GM12801 (cell line): Measurements from ENCODE around the gene ZNF32.

Source experiments
- CTCF ChIP-seq: IDR thresholded peaks from one replicate; pipeline ENCODE4 v1.5.1; 2011; ENCODE audit warnings: control low read depth; ENCODE audit not compliant: insufficient read length; ENCODE audit errors: extremely low read depth

ZNF32 gene

DNA sequence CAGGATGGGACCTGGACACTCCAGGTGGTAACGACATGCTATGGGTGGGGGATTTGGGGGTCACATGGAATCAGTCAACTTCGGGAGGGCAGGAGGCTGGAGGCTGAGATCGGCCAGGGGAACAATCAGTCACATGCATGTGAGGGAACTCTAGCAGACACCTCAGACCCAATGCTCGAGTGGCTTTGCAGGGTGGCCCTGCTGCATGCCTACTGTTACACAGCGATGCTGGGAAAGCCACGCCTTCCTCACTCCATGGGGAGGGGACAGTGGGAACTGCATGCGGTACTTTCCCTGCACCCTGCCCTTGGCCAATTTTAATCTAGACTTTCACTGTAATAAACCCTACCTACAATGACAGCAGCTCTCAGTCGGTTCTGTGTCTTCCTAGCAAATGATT is 6.6 kb upstream of the ZNF32 start:
- TF ChIP-seq CTCF: no peak

- TF ChIP-seq CTCF: no peak
These were observed 5.1 kb upstream of the ZNF32 start for GRCh38 chr10:43653746-43654145.

GRCh38 chr10:43649185-43649523 is 473 bp upstream of the ZNF32 start:
- TF ChIP-seq CTCF: no peak

DNA sequence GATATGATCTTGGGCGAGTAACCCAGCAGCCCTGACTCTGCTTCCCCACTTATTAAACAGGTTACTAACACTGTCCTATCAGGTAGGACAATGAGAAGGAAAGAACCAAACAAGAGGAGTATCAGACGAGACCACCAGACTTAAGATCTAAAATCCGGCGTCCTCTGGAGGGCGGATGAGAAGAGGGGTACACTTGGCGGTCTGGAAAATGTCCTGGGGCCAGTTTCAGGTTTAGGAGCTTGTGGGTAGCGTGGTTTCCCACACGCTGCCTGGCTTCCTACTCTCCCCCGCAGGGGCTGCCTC is 635 bp downstream of the ZNF32 start:
- no peak for TF ChIP-seq CTCF

DNA sequence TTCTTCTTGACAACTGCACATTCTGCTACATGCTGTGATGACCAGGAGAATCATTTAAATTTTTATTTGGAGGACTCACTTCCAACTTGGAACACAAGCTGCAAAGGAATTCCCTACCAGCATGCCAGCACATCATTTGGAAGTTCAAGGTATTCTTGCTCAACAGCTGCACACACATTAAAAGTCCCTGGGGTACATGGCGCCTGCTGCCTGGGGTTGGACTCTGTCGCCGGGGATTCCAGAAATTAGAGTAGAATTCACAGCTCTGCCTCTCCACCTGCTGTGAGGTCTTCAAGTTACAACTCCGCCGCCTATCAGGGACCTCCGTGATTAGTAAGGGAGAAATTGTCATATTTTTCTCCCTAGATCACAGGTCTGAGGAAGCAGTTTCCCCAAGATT is 1.1 kb downstream of the ZNF32 start:
- no peak for TF ChIP-seq CTCF

- TF ChIP-seq CTCF: no peak
These were observed 2.8 kb downstream of the ZNF32 start for GRCh38 chr10:43645866-43646265.

DNA sequence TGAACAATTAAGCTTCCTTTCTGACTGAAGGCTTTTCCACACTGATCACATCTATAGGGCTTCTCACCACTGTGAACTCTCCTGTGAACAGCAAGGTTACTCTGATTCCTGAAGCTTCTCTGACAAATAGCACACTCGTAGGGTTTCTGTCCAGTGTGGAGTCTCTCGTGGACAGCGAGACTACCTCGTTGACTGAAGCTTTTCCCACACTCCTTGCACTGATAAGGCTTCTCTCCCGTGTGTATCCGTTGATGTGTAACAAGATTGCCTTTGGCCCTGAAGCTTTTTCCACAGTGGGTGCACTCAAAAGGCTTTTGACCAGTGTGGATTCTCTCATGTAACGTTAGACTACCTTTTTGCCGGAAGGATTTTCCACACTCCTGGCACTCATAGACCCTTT is 4.4 kb downstream of the ZNF32 start:
- no peak for TF ChIP-seq CTCF

DNA sequence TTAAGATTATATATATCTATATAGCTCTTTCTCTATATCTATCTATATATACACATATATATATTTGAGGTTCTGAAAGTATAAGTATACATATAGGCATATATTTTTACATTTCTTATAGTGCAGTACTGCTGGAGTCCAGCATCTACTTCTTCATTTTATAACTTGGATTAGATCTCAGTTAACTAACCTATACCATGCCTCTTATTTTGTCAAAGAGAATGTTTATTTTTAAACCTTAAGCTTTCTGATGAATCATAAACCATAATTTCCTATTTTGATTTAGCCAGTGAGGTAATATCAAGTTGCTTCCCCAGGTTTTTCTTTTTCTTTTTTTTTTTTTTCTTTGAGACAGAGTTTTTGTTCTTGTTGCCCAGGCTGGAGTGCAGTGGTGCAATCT is 8.1 kb downstream of the ZNF32 start:
- TF ChIP-seq CTCF: no peak
